Karpas-422 (cell line): ENCODE data around the gene ANKRD65. TPM values are rescaled to one million over a fixed set of nuclear protein-coding genes. Genes with fewer than 3 reads are reported as not detected.
A peak's percentile ranks its signal among the peaks of the same experiment; 100 is the strongest.
"Not testable (repeated sequence)": the region's sequence is repeated elsewhere in the genome, so short reads cannot be mapped to it uniquely, and the experiment has no call there.

Source experiments
- DNase-seq: peaks from one replicate; pipeline ENCODE4 v3.0.0-alpha.2; 2015
- H2AFZ ChIP-seq: fragments of 200-600 bp; sonication (generic); 2 replicates; pipeline ENCODE4 v1.6.1; 2014; ENCODE audit warnings: antibody characterized with exemption, low read length, mixed read lengths
- H3K27ac ChIP-seq: fragments of 200-600 bp; sonication (generic); 2 replicates; pipeline ENCODE4 v1.5.1; 2014; ENCODE audit warnings: mild to moderate bottlenecking, low read length, moderate library complexity
- H3K27me3 ChIP-seq: fragments of 200-600 bp; sonication (generic); 2 replicates; pipeline ENCODE4 v1.6.1; 2014; ENCODE audit warnings: low read length, mixed read lengths
- H3K36me3 ChIP-seq: fragments of 200-600 bp; sonication (generic); 2 replicates; pipeline ENCODE4 v1.6.1; 2014; ENCODE audit warnings: low read length, mixed read lengths; ENCODE audit not compliant: insufficient read depth
- H3K4me1 ChIP-seq: fragments of 200-600 bp; sonication (generic); 2 replicates; pipeline ENCODE4 v1.6.1; 2014; ENCODE audit warnings: mild to moderate bottlenecking, low read length, mixed read lengths
- H3K4me2 ChIP-seq: fragments of 200-600 bp; sonication (generic); 2 replicates; pipeline ENCODE4 v1.6.1; 2014; ENCODE audit warnings: low read length, low read depth, mild to moderate bottlenecking; ENCODE audit not compliant: poor library complexity, severe bottlenecking
- H3K4me3 ChIP-seq: fragments of 200-600 bp; sonication (generic); 2 replicates; pipeline ENCODE4 v1.5.1; 2014; ENCODE audit warnings: mild to moderate bottlenecking, antibody characterized with exemption, low read length, mixed read lengths
- H3K79me2 ChIP-seq: fragments of 200-600 bp; sonication (generic); 2 replicates; pipeline ENCODE4 v1.6.1; 2014; ENCODE audit warnings: mild to moderate bottlenecking, low read length, mixed read lengths
- H3K9ac ChIP-seq: fragments of 200-600 bp; sonication (generic); 2 replicates; pipeline ENCODE4 v1.6.0; 2014; ENCODE audit warnings: low read length
- H3K9me2 ChIP-seq: fragments of 200-600 bp; sonication (generic), shearing (Covaris generic); replicated peaks from 2 replicates; pipeline ENCODE4 v1.6.0; 2014; ENCODE audit warnings: mild to moderate bottlenecking, low read length, moderate library complexity; ENCODE audit not compliant: insufficient read depth
- H3K9me3 ChIP-seq: fragments of 300-700, 200-600 bp; sonication (generic); 2 replicates; pipeline ENCODE4 v1.6.1; 2014; ENCODE audit warnings: low read length, mixed read lengths
- H4K20me1 ChIP-seq: fragments of 200-600 bp; sonication (generic); 2 replicates; pipeline ENCODE4 v1.6.1; 2014; ENCODE audit warnings: mild to moderate bottlenecking, antibody characterized with exemption, low read length, low read depth; ENCODE audit not compliant: insufficient read depth
- total RNA-seq: library from RNA; depleted of rRNA; stranded (reverse); fragments of >200 nt; shearing (Covaris generic); gene quantifications from 2 replicates; pipeline ENCODE4 v1.2.3, GENCODE V29; 2014; ENCODE audit warnings: low replicate concordance

Gene ANKRD65
- total RNA-seq, 1 experiment from 2014 or later, result not detected

DNA sequence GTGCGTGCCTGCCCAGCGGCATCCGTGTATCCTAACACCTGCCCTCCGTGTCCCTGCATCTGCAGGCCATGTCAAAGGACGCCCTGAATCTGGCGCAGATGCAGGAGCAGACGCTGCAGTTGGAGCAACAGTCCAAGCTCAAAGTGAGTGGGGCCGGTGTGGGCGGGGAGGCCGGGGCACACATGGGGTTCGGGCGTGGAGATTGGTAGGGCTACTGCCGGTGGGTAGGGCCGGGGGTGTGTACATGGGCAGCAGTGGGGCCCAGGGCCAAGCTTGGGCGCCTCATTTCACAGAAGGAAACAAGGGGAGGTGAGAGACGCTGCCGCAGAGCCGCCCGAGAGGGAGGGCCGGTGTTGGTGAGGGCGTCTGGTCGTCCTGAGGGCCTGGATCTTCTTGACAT is 29.5 kb upstream of the ANKRD65 start:
- not testable (repeated sequence) for H3K4me3 ChIP-seq, H3K9me2 ChIP-seq, H3K4me1 ChIP-seq, H4K20me1 ChIP-seq, H3K79me2 ChIP-seq, H3K27me3 ChIP-seq, H3K9me3 ChIP-seq, H3K9ac ChIP-seq, H3K4me2 ChIP-seq, DNase-seq, H3K27ac ChIP-seq, H3K36me3 ChIP-seq, H2AFZ ChIP-seq

GRCh38 chr1:1449099-1449739 is 28.1 kb upstream of the ANKRD65 start, which contains the start of gene ATAD3C:
Gene ATAD3C (plus strand): TSS chr1:1449689. CDS start chr1:1450684, 995 bp downstream.
- no peak within 1 kb of the TSS for H3K4me2 ChIP-seq
- H3K9ac ChIP-seq, result no peak within 1 kb of the TSS
- DNase-seq, result no peak
- no peaks in the 10 kb centered on the region for H3K4me1 ChIP-seq
- H2AFZ ChIP-seq, result no peak within 1 kb of the TSS
- H3K4me3 ChIP-seq, result no peak within 1 kb of the TSS
- H3K27ac ChIP-seq, result no peak within 1 kb of the TSS
- H3K79me2 ChIP-seq, result no peaks in the 10 kb centered on the region
- H3K27me3 ChIP-seq, result no peaks in the 10 kb centered on the region
- H3K9me2 ChIP-seq, result no peaks in the 10 kb centered on the region
- H3K9me3 ChIP-seq, result no peaks in the 10 kb centered on the region
- no peaks in the 10 kb centered on the region for H4K20me1 ChIP-seq
- no peaks in the 10 kb centered on the region for H3K36me3 ChIP-seq

- not testable (repeated sequence) for H3K27ac ChIP-seq, H3K9me2 ChIP-seq, H4K20me1 ChIP-seq, H3K27me3 ChIP-seq, H3K4me2 ChIP-seq, H3K79me2 ChIP-seq, H3K9ac ChIP-seq, H3K9me3 ChIP-seq, H3K4me3 ChIP-seq, DNase-seq, H3K4me1 ChIP-seq, H3K36me3 ChIP-seq, H2AFZ ChIP-seq
Measured at GRCh38 chr1:1446631-1447030, 25.6 kb upstream of the ANKRD65 start.

- Histone ChIP-seq H3K36me3 (no peaks in the 10 kb centered on the region), H3K79me2 (no peaks in the 10 kb centered on the region), H3K4me2 (no peak overlapping the region), H3K9me2 (no peaks in the 10 kb centered on the region), H3K27me3 (no peaks in the 10 kb centered on the region), H3K9me3 (no peaks in the 10 kb centered on the region), H2AFZ (no peak overlapping the region), H3K9ac (no peak overlapping the region), H3K4me1 (peaks cover 7% of the 10 kb centered on the region; the same call in 1 of the 2 replicates), H4K20me1 (no peaks in the 10 kb centered on the region), H3K27ac (no peak overlapping the region), H3K4me3 (no peak overlapping the region)
- DNase-seq, result no peak
Measured at GRCh38 chr1:1442069-1442770, 21.1 kb upstream of the ANKRD65 start.

DNA sequence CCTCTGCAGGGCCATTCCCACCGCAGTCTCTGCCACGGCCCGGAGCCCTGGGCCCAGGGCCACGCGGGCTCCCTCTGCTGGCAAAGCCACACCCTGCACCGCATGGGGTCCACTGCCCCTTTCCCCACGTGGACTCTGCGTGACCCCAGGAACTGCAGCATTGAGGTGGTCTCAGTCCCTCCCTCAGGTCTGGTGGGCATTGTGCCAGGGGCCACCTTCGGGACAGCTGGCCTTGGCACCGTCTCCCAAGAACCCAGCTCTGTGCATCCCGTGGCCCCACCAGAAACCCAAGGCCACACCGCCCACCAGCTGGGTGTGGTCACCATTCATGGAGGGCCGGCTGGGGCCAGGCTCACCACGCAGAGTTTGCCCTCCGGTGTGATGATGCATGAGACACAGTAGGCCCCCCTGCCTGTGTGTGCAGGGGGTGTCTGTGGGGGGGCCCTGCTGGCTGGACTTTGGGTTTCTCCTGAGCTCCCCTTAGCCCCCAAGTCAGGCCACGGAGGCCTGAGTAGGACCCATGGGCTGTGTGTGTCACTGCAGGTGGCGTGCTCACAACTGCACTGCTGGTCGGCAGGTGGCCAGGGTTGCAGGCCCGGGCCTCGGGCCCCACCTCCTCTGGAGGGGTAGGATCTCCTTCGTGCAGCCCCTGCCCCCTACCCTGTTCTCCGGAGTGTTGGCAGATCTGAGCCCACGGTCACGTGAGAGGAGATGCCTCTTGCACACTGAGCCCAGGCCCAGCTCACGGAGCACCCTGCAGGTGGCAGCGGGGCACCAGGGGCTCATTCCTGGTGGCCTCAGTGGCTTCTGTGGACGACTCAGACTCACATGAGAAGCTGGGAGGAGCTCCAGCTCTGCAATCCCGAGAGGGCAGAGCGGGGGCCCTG is 20.2 kb upstream of the ANKRD65 start:
- Histone ChIP-seq H3K4me3 (no peak overlapping the region), H3K4me1 (peaks cover 7% of the 10 kb centered on the region; the same call in 1 of the 2 replicates), H2AFZ (peak overlapping the region; percentile 69; the same call in 1 of the 2 replicates), H3K36me3 (no peaks in the 10 kb centered on the region), H3K27ac (no peak overlapping the region), H3K79me2 (no peaks in the 10 kb centered on the region), H4K20me1 (no peaks in the 10 kb centered on the region), H3K9ac (no peak overlapping the region), H3K9me2 (no peaks in the 10 kb centered on the region), H3K27me3 (no peaks in the 10 kb centered on the region), H3K9me3 (no peaks in the 10 kb centered on the region), H3K4me2 (no peak overlapping the region)
- DNase-seq, result peak; percentile 81

- H3K36me3 ChIP-seq, result no peaks in the 10 kb centered on the region
- no peak overlapping the region for H3K4me2 ChIP-seq
- DNase-seq, result no peak
- H3K9me3 ChIP-seq, result no peaks in the 10 kb centered on the region
- no peaks in the 10 kb centered on the region for H3K79me2 ChIP-seq
- peaks cover 7% of the 10 kb centered on the region; the same call in 1 of the 2 replicates for H3K4me1 ChIP-seq
- no peak overlapping the region for H2AFZ ChIP-seq
- H3K9ac ChIP-seq, result no peak overlapping the region
- H3K27ac ChIP-seq, result no peak overlapping the region
- no peak overlapping the region for H3K4me3 ChIP-seq
- H4K20me1 ChIP-seq, result no peaks in the 10 kb centered on the region
- no peaks in the 10 kb centered on the region for H3K9me2 ChIP-seq
- no peaks in the 10 kb centered on the region for H3K27me3 ChIP-seq
Measured at GRCh38 chr1:1440262-1441001, 19.4 kb upstream of the ANKRD65 start.

DNA sequence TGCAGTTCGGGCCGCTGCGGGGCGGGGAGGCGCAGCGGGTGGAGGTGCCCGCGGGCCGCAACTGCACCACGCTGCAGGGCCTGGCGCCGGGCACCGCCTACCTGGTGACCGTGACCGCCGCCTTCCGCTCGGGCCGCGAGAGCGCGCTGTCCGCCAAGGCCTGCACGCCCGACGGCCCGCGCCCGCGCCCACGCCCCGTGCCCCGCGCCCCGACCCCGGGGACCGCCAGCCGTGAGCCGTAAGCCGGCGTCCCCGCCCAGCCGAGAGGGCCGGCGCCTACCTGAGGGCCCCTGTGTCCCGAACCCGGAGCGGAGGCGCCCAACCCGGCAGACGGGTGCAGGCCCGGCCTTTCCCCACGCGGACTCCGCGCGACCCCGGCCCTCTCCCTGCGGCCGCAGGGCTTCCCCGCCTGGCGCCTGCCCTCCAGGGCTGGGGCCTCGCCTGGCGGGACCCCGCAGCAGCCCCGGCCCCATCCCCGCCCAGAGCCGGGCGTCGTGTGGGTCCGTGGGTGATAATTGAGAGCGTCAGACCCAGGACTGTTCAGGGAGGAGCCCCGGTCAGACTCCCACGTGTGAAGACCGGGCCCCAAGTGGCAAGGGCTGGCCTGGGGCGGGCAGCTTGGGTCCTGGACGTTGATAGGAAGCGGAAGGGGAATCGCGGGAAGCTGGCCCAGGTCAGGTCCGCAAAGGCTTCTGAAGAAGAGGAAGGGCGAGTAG is 18.6 kb upstream of the ANKRD65 start:
- DNase-seq, result no peak
- no peaks in the 10 kb centered on the region for H4K20me1 ChIP-seq
- H2AFZ ChIP-seq, result no peak overlapping the region
- H3K9ac ChIP-seq, result no peak overlapping the region
- H3K4me3 ChIP-seq, result no peak overlapping the region
- no peak overlapping the region for H3K27ac ChIP-seq
- no peaks in the 10 kb centered on the region for H3K36me3 ChIP-seq
- H3K4me1 ChIP-seq, result peaks cover 7% of the 10 kb centered on the region; the same call in 1 of the 2 replicates
- no peak overlapping the region for H3K4me2 ChIP-seq
- H3K9me3 ChIP-seq, result no peaks in the 10 kb centered on the region
- H3K79me2 ChIP-seq, result no peaks in the 10 kb centered on the region
- H3K27me3 ChIP-seq, result no peaks in the 10 kb centered on the region
- no peaks in the 10 kb centered on the region for H3K9me2 ChIP-seq
